SK-N-DZ (cell line): ENCODE measurements around the gene ISG20.
"Not testable (repeated sequence)": the region's sequence is repeated elsewhere in the genome, so short reads cannot be mapped to it uniquely, and the experiment has no call there.

ENCODE experiments used
- DNase-seq: peaks from one replicate; pipeline ENCODE4 v3.0.0-alpha.2; 2015; ENCODE audit warnings: low spot score

ISG20 gene

GRCh38 chr15:88618686-88619085 is 20.1 kb upstream of the ISG20 start:
- DNase-seq, result no peak

- DNase-seq, result no peak
Measured at GRCh38 chr15:88619796-88620195, 19.0 kb upstream of the ISG20 start.

- DNase-seq, result peak; percentile 97
Measured at GRCh38 chr15:88620995-88621772, 17.6 kb upstream of the ISG20 start, which contains the start of gene AEN. TSS of gene AEN (plus strand) at chr15:88621340. CDS start at chr15:88626210, 4,870 bp downstream.

- DNase-seq, result no peak
Measured at GRCh38 chr15:88621789-88622604, 16.8 kb upstream of the ISG20 start.

- DNase-seq, result no peak
Measured at GRCh38 chr15:88622605-88622975, 16.2 kb upstream of the ISG20 start.

- DNase-seq, result no peak
Measured at GRCh38 chr15:88623061-88623460, 15.8 kb upstream of the ISG20 start.

GRCh38 chr15:88623632-88624031 is 15.2 kb upstream of the ISG20 start:
- no peak for DNase-seq

GRCh38 chr15:88624156-88624970 is 14.5 kb upstream of the ISG20 start:
- peak; percentile 48 for DNase-seq

- no peak for DNase-seq
Measured at GRCh38 chr15:88624971-88625490, 13.8 kb upstream of the ISG20 start.

GRCh38 chr15:88625943-88626741 is 12.7 kb upstream of the ISG20 start:
- no peak for DNase-seq

- DNase-seq, result no peak
Measured at GRCh38 chr15:88627463-88627862, 11.4 kb upstream of the ISG20 start.

GRCh38 chr15:88628018-88628654 is 10.7 kb upstream of the ISG20 start:
- DNase-seq, result no peak

GRCh38 chr15:88629071-88629470 is 9.7 kb upstream of the ISG20 start:
- DNase-seq, result no peak

- DNase-seq, result no peak
Measured at GRCh38 chr15:88630141-88630721, 8.6 kb upstream of the ISG20 start.

GRCh38 chr15:88630798-88631463 is 7.9 kb upstream of the ISG20 start:
- DNase-seq, result no peak

- no peak for DNase-seq
Measured at GRCh38 chr15:88631464-88632028, 7.3 kb upstream of the ISG20 start.

- not testable (repeated sequence) for DNase-seq
Measured at GRCh38 chr15:88632797-88633196, 6.0 kb upstream of the ISG20 start.

GRCh38 chr15:88634449-88634848 is 4.4 kb upstream of the ISG20 start:
- no peak for DNase-seq

- DNase-seq, result no peak
Measured at GRCh38 chr15:88635318-88635717, 3.5 kb upstream of the ISG20 start.
